Mesothelial cell of epicardium (in vitro differentiated cells): ENCODE data around the gene MN1. TPM values are rescaled to one million over a fixed set of nuclear protein-coding genes. Genes with fewer than 3 reads are reported as not detected.

Experiments
- DNase-seq, 2 experiments: peaks; one replicate each; pipeline ENCODE4 v3.0.0; 2021; ENCODE audit warnings: low spot score in 2 of 2; ENCODE audit not compliant: unreplicated experiment in 2 of 2
- H3K27ac Mint-ChIP-seq: 2 replicates; pipeline ENCODE4 v1.8.0; 2021; ENCODE audit warnings: mixed read lengths
- H3K27me3 Mint-ChIP-seq: 2 replicates; pipeline ENCODE4 v1.8.0; 2021; ENCODE audit warnings: low read depth, mixed read lengths
- H3K36me3 Mint-ChIP-seq: 2 replicates; pipeline ENCODE4 v1.8.0; 2021; ENCODE audit warnings: mixed read lengths
- H3K4me1 Mint-ChIP-seq: 2 replicates; pipeline ENCODE4 v1.8.0; 2021; ENCODE audit warnings: mixed read lengths
- H3K4me3 Mint-ChIP-seq: 2 replicates; pipeline ENCODE4 v1.8.0; 2021; ENCODE audit warnings: mild to moderate bottlenecking, moderate library complexity, mixed read lengths
- H3K9me3 Mint-ChIP-seq: 2 replicates; pipeline ENCODE4 v1.8.0; 2021; ENCODE audit warnings: mixed read lengths
- CTCF ChIP-seq: fragments of 200-600 bp; sonication (generic); IDR thresholded peaks from one replicate; pipeline ENCODE4 v1.5.0; 2021; ENCODE audit warnings: antibody characterized with exemption; ENCODE audit not compliant: unreplicated experiment
- total RNA-seq: library from RNA; stranded (reverse); gene quantifications from 3 replicates; pipeline ENCODE4 v1.2.1, GENCODE V29; 2021

Gene MN1
- total RNA-seq, 1 donor from 2014 or later: 47.8 TPM

- Mint-ChIP-seq H3K9me3 (no peaks in the 10 kb centered on the region), H3K27ac (no peak overlapping the region), H3K4me1 (peaks cover 51% of the 10 kb centered on the region), H3K4me3 (peak overlapping the region; percentile 77), H3K36me3 (peaks cover 19% of the 10 kb centered on the region), H3K27me3 (peaks cover 59% of the 10 kb centered on the region)
- peak in 1 of 2 experiments; percentile 48 for DNase-seq
- TF ChIP-seq CTCF: no peak
These were observed 3.0 kb downstream of the MN1 start for GRCh38 chr22:27798511-27799014.

DNA sequence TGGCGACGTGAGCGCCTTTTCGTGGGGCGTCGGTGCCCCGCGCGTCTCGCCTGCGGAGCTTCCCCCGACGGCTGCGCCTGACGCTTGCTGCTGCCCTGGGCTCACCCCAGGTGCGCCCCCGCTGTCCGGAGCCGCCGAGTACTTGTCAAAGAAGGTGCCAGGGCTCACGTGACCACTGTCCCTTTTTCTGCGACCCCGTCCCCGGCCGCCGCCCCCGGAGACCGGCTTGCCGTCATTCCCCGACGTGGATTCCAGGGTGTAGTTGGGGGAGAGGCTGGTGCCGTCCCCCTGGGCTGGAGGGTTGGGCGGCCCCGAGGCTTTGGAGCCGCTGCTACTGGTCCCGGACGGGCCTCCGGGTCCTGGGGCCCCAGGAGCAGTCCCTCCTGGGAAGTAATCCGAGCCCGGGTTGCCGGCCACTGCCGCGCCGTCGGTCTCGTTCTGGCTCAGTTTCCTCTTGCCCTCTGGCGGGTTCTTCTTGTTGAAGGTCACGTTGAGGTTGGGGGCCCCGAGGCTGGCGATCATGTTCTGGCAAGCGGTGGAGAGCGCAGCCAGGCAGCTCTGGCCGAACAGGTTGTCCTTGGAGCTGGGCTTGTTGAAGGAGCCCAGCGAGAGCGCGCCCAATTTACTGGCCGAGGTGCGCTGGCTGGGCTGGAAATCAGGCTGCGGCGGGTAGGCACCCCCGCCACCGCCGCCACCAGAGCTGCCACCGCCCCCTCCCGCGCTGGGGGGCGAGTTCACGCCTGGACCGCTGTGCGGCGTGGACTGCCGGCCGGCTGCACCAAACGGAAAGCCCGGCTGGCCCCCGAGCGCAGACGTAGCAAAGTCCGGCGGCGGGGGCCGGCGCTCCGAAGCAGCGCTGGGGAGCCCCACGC is 3.8 kb downstream of the MN1 start:
- peaks cover 52% of the 10 kb centered on the region for H3K4me1 Mint-ChIP-seq
- H3K27ac Mint-ChIP-seq: no peak overlapping the region
- no peak for TF ChIP-seq CTCF
- peaks cover 60% of the 10 kb centered on the region for H3K27me3 Mint-ChIP-seq
- H3K9me3 Mint-ChIP-seq: no peaks in the 10 kb centered on the region
- no peak for DNase-seq
- H3K4me3 Mint-ChIP-seq: peak overlapping the region; percentile 46
- H3K36me3 Mint-ChIP-seq: peaks cover 26% of the 10 kb centered on the region

- H3K27ac Mint-ChIP-seq: no peak overlapping the region
- peaks cover 54% of the 10 kb centered on the region for H3K27me3 Mint-ChIP-seq
- H3K4me1 Mint-ChIP-seq: peaks cover 51% of the 10 kb centered on the region
These were observed 4.6 kb downstream of the MN1 start for GRCh38 chr22:27796829-27797519.

GRCh38 chr22:27795696-27796517 is 5.6 kb downstream of the MN1 start:
- H3K27me3 Mint-ChIP-seq: peaks cover 54% of the 10 kb centered on the region
- H3K36me3 Mint-ChIP-seq: peaks cover 26% of the 10 kb centered on the region
- no peak for DNase-seq
- peak overlapping the region; percentile 62 for H3K4me3 Mint-ChIP-seq
- peaks cover 62% of the 10 kb centered on the region for H3K4me1 Mint-ChIP-seq
- H3K27ac Mint-ChIP-seq: no peak overlapping the region
- no peak for TF ChIP-seq CTCF
- no peaks in the 10 kb centered on the region for H3K9me3 Mint-ChIP-seq

More at GRCh38 chr22:27796829-27797519, 4.6 kb downstream of the MN1 start:
- no peak for DNase-seq
- TF ChIP-seq CTCF: no peak
- Mint-ChIP-seq H3K9me3 (no peaks in the 10 kb centered on the region), H3K36me3 (peaks cover 26% of the 10 kb centered on the region), H3K4me3 (peak overlapping the region; percentile 62)

GRCh38 chr22:27795053-27795452 is 6.5 kb downstream of the MN1 start:
- peak overlapping the region; percentile 62 for H3K4me3 Mint-ChIP-seq
- H3K9me3 Mint-ChIP-seq: no peaks in the 10 kb centered on the region
- H3K4me1 Mint-ChIP-seq: peaks cover 70% of the 10 kb centered on the region
- no peak for TF ChIP-seq CTCF
- H3K27ac Mint-ChIP-seq: no peak overlapping the region
- peaks cover 57% of the 10 kb centered on the region for H3K27me3 Mint-ChIP-seq
- peaks cover 30% of the 10 kb centered on the region for H3K36me3 Mint-ChIP-seq
- DNase-seq: no peak
